Karpas-422 (cell line): Measurements from ENCODE around the gene PPOX. TPM values are rescaled to one million over a fixed set of nuclear protein-coding genes. Genes with fewer than 3 reads are reported as not detected.

Experiments used
- DNase-seq: peaks from one replicate; pipeline ENCODE4 v3.0.0-alpha.2; 2015
- H2AFZ ChIP-seq: fragments of 200-600 bp; sonication (generic); 2 replicates; pipeline ENCODE4 v1.6.1; 2014; ENCODE audit warnings: antibody characterized with exemption, low read length, mixed read lengths
- H3K27ac ChIP-seq: fragments of 200-600 bp; sonication (generic); 2 replicates; pipeline ENCODE4 v1.5.1; 2014; ENCODE audit warnings: mild to moderate bottlenecking, low read length, moderate library complexity
- H3K27me3 ChIP-seq: fragments of 200-600 bp; sonication (generic); 2 replicates; pipeline ENCODE4 v1.6.1; 2014; ENCODE audit warnings: low read length, mixed read lengths
- H3K36me3 ChIP-seq: fragments of 200-600 bp; sonication (generic); 2 replicates; pipeline ENCODE4 v1.6.1; 2014; ENCODE audit warnings: low read length, mixed read lengths; ENCODE audit not compliant: insufficient read depth
- H3K4me1 ChIP-seq: fragments of 200-600 bp; sonication (generic); 2 replicates; pipeline ENCODE4 v1.6.1; 2014; ENCODE audit warnings: mild to moderate bottlenecking, low read length, mixed read lengths
- H3K4me2 ChIP-seq: fragments of 200-600 bp; sonication (generic); 2 replicates; pipeline ENCODE4 v1.6.1; 2014; ENCODE audit warnings: low read length, low read depth, mild to moderate bottlenecking; ENCODE audit not compliant: poor library complexity, severe bottlenecking
- H3K4me3 ChIP-seq: fragments of 200-600 bp; sonication (generic); 2 replicates; pipeline ENCODE4 v1.5.1; 2014; ENCODE audit warnings: mild to moderate bottlenecking, antibody characterized with exemption, low read length, mixed read lengths
- H3K79me2 ChIP-seq: fragments of 200-600 bp; sonication (generic); 2 replicates; pipeline ENCODE4 v1.6.1; 2014; ENCODE audit warnings: mild to moderate bottlenecking, low read length, mixed read lengths
- H3K9ac ChIP-seq: fragments of 200-600 bp; sonication (generic); 2 replicates; pipeline ENCODE4 v1.6.0; 2014; ENCODE audit warnings: low read length
- H3K9me2 ChIP-seq: fragments of 200-600 bp; sonication (generic), shearing (Covaris generic); replicated peaks from 2 replicates; pipeline ENCODE4 v1.6.0; 2014; ENCODE audit warnings: mild to moderate bottlenecking, low read length, moderate library complexity; ENCODE audit not compliant: insufficient read depth
- H3K9me3 ChIP-seq: fragments of 300-700, 200-600 bp; sonication (generic); 2 replicates; pipeline ENCODE4 v1.6.1; 2014; ENCODE audit warnings: low read length, mixed read lengths
- H4K20me1 ChIP-seq: fragments of 200-600 bp; sonication (generic); 2 replicates; pipeline ENCODE4 v1.6.1; 2014; ENCODE audit warnings: mild to moderate bottlenecking, antibody characterized with exemption, low read length, low read depth; ENCODE audit not compliant: insufficient read depth
- total RNA-seq: library from RNA; depleted of rRNA; stranded (reverse); fragments of >200 nt; shearing (Covaris generic); gene quantifications from 2 replicates; pipeline ENCODE4 v1.2.3, GENCODE V29; 2014; ENCODE audit warnings: low replicate concordance

Gene PPOX
- total RNA-seq, 1 experiment from 2014 or later = 60.8 TPM

DNA sequence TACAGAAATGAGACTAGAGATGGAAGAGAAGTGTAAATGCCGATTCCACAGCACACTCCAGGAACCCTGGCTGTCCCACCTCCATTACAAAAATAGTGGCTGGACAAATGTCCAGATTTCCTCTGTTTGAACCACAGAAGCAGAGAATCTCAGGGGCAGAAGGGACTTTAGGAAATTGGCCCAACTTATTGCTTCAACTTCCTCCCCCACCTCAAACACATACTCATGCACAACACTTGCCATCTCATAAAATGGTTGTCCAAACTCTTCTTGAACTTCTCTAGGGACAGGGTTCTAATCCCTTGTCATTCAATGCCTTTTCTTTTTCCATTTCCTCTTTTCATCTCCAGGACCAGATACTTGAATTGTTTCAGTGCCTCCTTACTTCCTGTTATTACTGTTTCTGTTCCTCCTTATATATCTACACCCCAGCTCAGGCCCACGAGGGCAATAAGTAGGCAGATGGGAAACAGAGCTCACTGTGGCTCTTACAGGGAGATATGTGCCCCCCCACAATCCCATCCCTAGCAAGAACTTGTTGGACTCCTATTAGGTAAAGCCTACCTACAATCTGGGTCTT lies 19.6 kb downstream of the PPOX start:
- Histone ChIP-seq H3K4me2 (peak overlapping the region; percentile 74), H3K9me3 (no peaks in the 10 kb centered on the region), H3K9ac (peak overlapping the region; percentile 58), H3K27me3 (no peaks in the 10 kb centered on the region), H3K9me2 (no peaks in the 10 kb centered on the region), H3K36me3 (no peaks in the 10 kb centered on the region), H3K4me1 (peaks cover 41% of the 10 kb centered on the region), H3K79me2 (no peaks in the 10 kb centered on the region), H4K20me1 (no peaks in the 10 kb centered on the region), H3K27ac (peak overlapping the region; percentile 98), H3K4me3 (peak overlapping the region; percentile 58), H2AFZ (peak overlapping the region; percentile 42; the same call in 1 of the 2 replicates)
- peak; percentile 92 for DNase-seq

- Histone ChIP-seq H3K36me3 (no peaks in the 10 kb centered on the region), H4K20me1 (no peaks in the 10 kb centered on the region), H3K4me1 (peaks cover 43% of the 10 kb centered on the region), H3K9ac (no peak overlapping the region), H3K9me3 (no peaks in the 10 kb centered on the region), H3K4me2 (no peak overlapping the region), H3K27me3 (no peaks in the 10 kb centered on the region), H2AFZ (peak overlapping the region; percentile 81), H3K4me3 (no peak overlapping the region), H3K79me2 (no peaks in the 10 kb centered on the region), H3K27ac (peak overlapping the region; percentile 98), H3K9me2 (no peaks in the 10 kb centered on the region)
- DNase-seq = no peak
Measured at GRCh38 chr1:161187311-161187710, 21.1 kb downstream of the PPOX start.

DNA sequence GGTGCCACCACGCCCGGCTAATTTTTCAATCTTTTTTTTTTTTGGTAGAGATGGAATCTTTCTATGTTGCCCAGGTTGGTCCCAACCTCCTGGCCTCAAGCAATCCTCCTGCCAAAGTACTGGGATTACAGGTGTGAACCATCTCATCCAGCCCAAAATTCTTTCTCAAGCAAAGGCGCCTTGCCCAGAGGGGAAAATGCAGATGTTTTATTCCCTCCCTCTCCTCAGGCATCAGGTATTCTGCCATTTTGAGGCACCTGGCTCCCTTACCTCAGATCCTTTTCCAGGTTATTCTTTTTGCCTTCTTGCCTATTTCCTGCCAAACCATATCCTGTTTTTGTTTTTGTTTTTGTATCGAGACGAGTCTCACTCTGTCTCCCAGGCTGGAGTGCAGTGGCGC lies 22.2 kb downstream of the PPOX start:
- Histone ChIP-seq H3K9me3 (no peaks in the 10 kb centered on the region), H2AFZ (no peak overlapping the region), H3K27ac (no peak overlapping the region), H3K27me3 (no peaks in the 10 kb centered on the region), H3K36me3 (no peaks in the 10 kb centered on the region), H3K4me3 (no peak overlapping the region), H3K9me2 (no peaks in the 10 kb centered on the region), H3K79me2 (no peaks in the 10 kb centered on the region), H4K20me1 (no peaks in the 10 kb centered on the region), H3K9ac (no peak overlapping the region), H3K4me2 (no peak overlapping the region), H3K4me1 (peaks cover 47% of the 10 kb centered on the region)
- no peak for DNase-seq

GRCh38 chr1:161189036-161189435 lies 22.8 kb downstream of the PPOX start:
- no peak overlapping the region for H3K9ac ChIP-seq
- H2AFZ ChIP-seq = no peak overlapping the region
- no peaks in the 10 kb centered on the region for H3K36me3 ChIP-seq
- H3K4me3 ChIP-seq = no peak overlapping the region
- H3K79me2 ChIP-seq = no peaks in the 10 kb centered on the region
- H3K4me1 ChIP-seq = peaks cover 42% of the 10 kb centered on the region
- no peak overlapping the region for H3K4me2 ChIP-seq
- H3K9me2 ChIP-seq = no peaks in the 10 kb centered on the region
- no peak for DNase-seq
- H4K20me1 ChIP-seq = no peaks in the 10 kb centered on the region
- H3K27ac ChIP-seq = no peak overlapping the region
- H3K9me3 ChIP-seq = no peaks in the 10 kb centered on the region
- H3K27me3 ChIP-seq = no peaks in the 10 kb centered on the region

GRCh38 chr1:161190962-161191521 lies 24.8 kb downstream of the PPOX start:
- Histone ChIP-seq H3K9me3 (no peaks in the 10 kb centered on the region), H3K4me2 (no peak overlapping the region), H3K36me3 (no peaks in the 10 kb centered on the region), H3K4me1 (peaks cover 34% of the 10 kb centered on the region), H3K9ac (no peak overlapping the region), H3K4me3 (no peak overlapping the region), H4K20me1 (no peaks in the 10 kb centered on the region), H3K27ac (no peak overlapping the region), H3K9me2 (no peaks in the 10 kb centered on the region), H2AFZ (no peak overlapping the region), H3K79me2 (no peaks in the 10 kb centered on the region), H3K27me3 (no peaks in the 10 kb centered on the region)
- DNase-seq = no peak

DNA sequence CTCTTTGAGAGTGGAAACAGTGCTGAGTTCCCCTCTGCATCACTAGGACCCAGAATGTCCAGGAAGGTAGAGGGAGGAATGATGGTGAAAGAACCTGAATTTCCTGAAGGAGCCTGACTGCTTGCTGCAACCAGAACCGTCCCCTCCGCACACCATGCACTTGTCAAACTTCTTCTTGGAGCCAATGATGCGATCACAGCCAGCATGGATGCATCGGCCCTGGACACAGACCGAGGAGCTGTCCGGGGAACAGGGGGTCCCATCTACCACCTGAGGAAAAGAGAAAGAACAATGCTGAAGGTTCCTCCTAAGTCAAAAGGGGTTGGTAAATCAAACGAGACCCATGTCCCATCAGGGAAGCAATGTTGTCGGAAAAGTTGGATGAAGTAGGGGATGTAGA lies 25.7 kb downstream of the PPOX start:
- no peak overlapping the region for H3K4me3 ChIP-seq
- H3K4me2 ChIP-seq = no peak overlapping the region
- H3K4me1 ChIP-seq = peaks cover 24% of the 10 kb centered on the region
- no peaks in the 10 kb centered on the region for H3K36me3 ChIP-seq
- no peaks in the 10 kb centered on the region for H4K20me1 ChIP-seq
- H3K9me2 ChIP-seq = no peaks in the 10 kb centered on the region
- H2AFZ ChIP-seq = no peak overlapping the region
- no peaks in the 10 kb centered on the region for H3K27me3 ChIP-seq
- H3K79me2 ChIP-seq = no peaks in the 10 kb centered on the region
- no peak overlapping the region for H3K9ac ChIP-seq
- H3K27ac ChIP-seq = no peak overlapping the region
- no peak for DNase-seq
- H3K9me3 ChIP-seq = no peaks in the 10 kb centered on the region

GRCh38 chr1:161192476-161193465 lies 26.5 kb downstream of the PPOX start:
- no peak overlapping the region for H3K9ac ChIP-seq
- no peaks in the 10 kb centered on the region for H3K36me3 ChIP-seq
- peak; percentile 92 for DNase-seq
- H3K4me1 ChIP-seq = peaks cover 18% of the 10 kb centered on the region
- H3K9me3 ChIP-seq = no peaks in the 10 kb centered on the region
- no peaks in the 10 kb centered on the region for H3K79me2 ChIP-seq
- no peak overlapping the region for H3K4me2 ChIP-seq
- H3K27ac ChIP-seq = no peak overlapping the region
- peak overlapping the region; percentile 9; the same call in 1 of the 2 replicates for H2AFZ ChIP-seq
- H3K4me3 ChIP-seq = no peak overlapping the region
- no peaks in the 10 kb centered on the region for H3K9me2 ChIP-seq
- H4K20me1 ChIP-seq = no peaks in the 10 kb centered on the region
- H3K27me3 ChIP-seq = no peaks in the 10 kb centered on the region

GRCh38 chr1:161193561-161194235 lies 27.5 kb downstream of the PPOX start:
- Histone ChIP-seq H2AFZ (no peak overlapping the region), H3K9me3 (no peaks in the 10 kb centered on the region), H3K9ac (no peak overlapping the region), H3K79me2 (no peaks in the 10 kb centered on the region), H3K4me3 (no peak overlapping the region), H3K4me1 (peaks cover 18% of the 10 kb centered on the region), H3K4me2 (no peak overlapping the region), H4K20me1 (no peaks in the 10 kb centered on the region), H3K27me3 (no peaks in the 10 kb centered on the region), H3K36me3 (no peaks in the 10 kb centered on the region), H3K27ac (no peak overlapping the region), H3K9me2 (no peaks in the 10 kb centered on the region)
- DNase-seq = no peak
